ENCODE data around the gene ATAD1.

GRCh38 chr10:87798082-87798481 is 19.9 kb downstream of the ATAD1 start:
- TF ChIP-seq CTCF (IDR thresholded peaks at IDR 0.05): no peak
- TF ChIP-seq REST (IDR thresholded peaks at IDR 0.05; ENCODE audit: insufficient read depth in 1 of 2, low read depth in 2 of 2, low read length in 1 of 2): no peak
- TF ChIP-seq TCF7L2 (IDR thresholded peaks at IDR 0.05; ENCODE audit: low read depth, low read length): no peak
- TF ChIP-seq POLR2AphosphoS5 (IDR thresholded peaks at IDR 0.05; ENCODE audit: low read depth, low read length): no peak
- TF ChIP-seq SIN3A (IDR thresholded peaks at IDR 0.05; ENCODE audit: borderline replicate concordance, insufficient read depth, low read depth, low read length): no peak

Measured in Panc1 (cell line).